CD14-positive monocyte (primary cell): ENCODE results near the gene PAM16. TPM values are rescaled to one million over a fixed set of nuclear protein-coding genes. Genes with fewer than 3 reads are reported as not detected.
"Not testable (repeated sequence)": the region's sequence is repeated elsewhere in the genome, so short reads cannot be mapped to it uniquely, and the experiment has no call there.

Experiments used
- DNase-seq, 3 donors: peaks; one replicate each; pipeline ENCODE4 v3.0.0-alpha.2; 2011 to 2022
- H2AFZ ChIP-seq: 2 replicates; pipeline ENCODE4 v1.6.0; 2012; ENCODE audit warnings: mild to moderate bottlenecking, low read depth, low read length, inconsistent platforms; ENCODE audit not compliant: insufficient read depth, poor library complexity, severe bottlenecking
- H3K27ac ChIP-seq, 2 donors: 1 replicate in 1 of 2; 2 replicates in 1 of 2; pipeline ENCODE4 v1.5.1; 2012 to 2013; ENCODE audit warnings: low read length in 2 of 2, control low read depth in 1 of 2, inconsistent platforms in 1 of 2, low read depth in 1 of 2, mild to moderate bottlenecking in 1 of 2
- H3K27me3 ChIP-seq, 2 donors: one replicate each; pipeline versions ENCODE4 v1.6.0 to v1.6.1; 2011 to 2013; ENCODE audit warnings: low read length in 2 of 2; ENCODE audit not compliant: control insufficient read depth in 2 of 2, insufficient read depth in 2 of 2
- H3K36me3 ChIP-seq, 2 donors: replicated peaks in 1 of 2; 1 replicate in 1 of 2; 2 replicates in 1 of 2; pipeline versions ENCODE4 v1.5.1 to v1.6.1; 2012 to 2013; ENCODE audit warnings: low read length in 2 of 2, control low read depth in 1 of 2, inconsistent platforms in 1 of 2, mild to moderate bottlenecking in 1 of 2; ENCODE audit not compliant: insufficient read depth in 2 of 2, control insufficient read depth in 1 of 2
- H3K4me1 ChIP-seq, 2 donors: 1 replicate in 1 of 2; 2 replicates in 1 of 2; pipeline versions ENCODE4 v1.5.1 to v1.6.1; 2012 to 2013; ENCODE audit warnings: low read length in 2 of 2, control low read depth in 1 of 2, inconsistent platforms in 1 of 2, mild to moderate bottlenecking in 1 of 2, moderate library complexity in 1 of 2; ENCODE audit not compliant: insufficient read depth in 2 of 2, control insufficient read depth in 1 of 2
- H3K4me2 ChIP-seq: replicated peaks from 2 replicates; pipeline ENCODE3; 2012; ENCODE audit warnings: low read length, moderate library complexity, mild to moderate bottlenecking; ENCODE audit not compliant: poor library complexity, severe bottlenecking; ENCODE audit errors: extremely low read depth
- H3K4me3 ChIP-seq, 3 experiments: fragments of 200-600 bp in 1 of 3; sonication (generic) in 1 of 3; replicated peaks in 1 of 3; 1 replicate in 2 of 3; 2 replicates in 1 of 3; pipeline ENCODE4 v1.5.1; 2011 to 2013; ENCODE audit warnings: low read length in 3 of 3, mild to moderate bottlenecking in 3 of 3, control low read depth in 2 of 3, low read depth in 2 of 3, inconsistent platforms in 1 of 3, moderate library complexity in 1 of 3
- H3K79me2 ChIP-seq: 2 replicates; pipeline ENCODE4 v1.6.0; 2012; ENCODE audit warnings: mild to moderate bottlenecking, control low read depth, inconsistent platforms, low read length, moderate library complexity; ENCODE audit not compliant: insufficient read depth
- H3K9ac ChIP-seq: 2 replicates; pipeline ENCODE4 v1.6.0; 2017; ENCODE audit warnings: low read length, mild to moderate bottlenecking; ENCODE audit not compliant: insufficient read depth, poor library complexity, severe bottlenecking
- H3K9me3 ChIP-seq, 2 donors: replicated peaks in 1 of 2; 1 replicate in 1 of 2; 2 replicates in 1 of 2; pipeline versions ENCODE4 v1.5.1 to v1.6.1; 2012 to 2013; ENCODE audit warnings: low read length in 2 of 2, control low read depth in 1 of 2; ENCODE audit not compliant: control insufficient read depth in 1 of 2, insufficient read depth in 1 of 2
- H4K20me1 ChIP-seq: 2 replicates; pipeline ENCODE4 v1.6.0; 2012; ENCODE audit warnings: mild to moderate bottlenecking, low read length, control low read depth, moderate library complexity; ENCODE audit not compliant: insufficient read depth
- H3K27ac Mint-ChIP-seq, 7 donors: one replicate each; pipeline ENCODE4 v1.8.0; 2020; ENCODE audit warnings: mild to moderate bottlenecking in 7 of 7, mixed read lengths in 7 of 7, moderate library complexity in 6 of 7, inconsistent platforms in 2 of 7
- H3K27me3 Mint-ChIP-seq, 3 donors: one replicate each; pipeline ENCODE4 v1.8.0; 2021 to 2022; ENCODE audit warnings: low read depth in 3 of 3, mild to moderate bottlenecking in 3 of 3, mixed read lengths in 3 of 3, moderate library complexity in 3 of 3, inconsistent platforms in 1 of 3
- H3K36me3 Mint-ChIP-seq, 2 donors: one replicate each; pipeline ENCODE4 v1.8.0; 2020; ENCODE audit warnings: mixed read lengths in 2 of 2, inconsistent platforms in 1 of 2, mild to moderate bottlenecking in 1 of 2
- H3K4me1 Mint-ChIP-seq: one replicate; pipeline ENCODE4 v1.8.0; 2020; ENCODE audit warnings: mild to moderate bottlenecking, mixed read lengths
- H3K4me3 Mint-ChIP-seq, 2 donors: one replicate each; pipeline ENCODE4 v1.8.0; 2020; ENCODE audit warnings: mild to moderate bottlenecking in 2 of 2, mixed read lengths in 2 of 2, moderate library complexity in 1 of 2
- H3K9me3 Mint-ChIP-seq, 7 donors: one replicate each; pipeline ENCODE4 v1.8.0; 2020 to 2022; ENCODE audit warnings: mixed read lengths in 7 of 7, mild to moderate bottlenecking in 6 of 7, moderate library complexity in 6 of 7, inconsistent platforms in 2 of 7
- CTCF ChIP-seq: fragments of 200-600 bp; IDR thresholded peaks from one replicate; pipeline ENCODE4 v1.8.0; 2022; ENCODE audit warnings: antibody characterized with exemption, mild to moderate bottlenecking
- WGBS: methylation state at CpG from one replicate; pipeline ENCODE4 v1.1.5; 2013; ENCODE audit warnings: missing lambda C conversion rate; ENCODE audit not compliant: insufficient coverage; 5-methylcytosine and 5-hydroxymethylcytosine counted together
- intact Hi-C, 2 donors: fragments of 100-400 bp; cut with micrococcal nuclease; formaldehyde crosslinking; loops; one replicate each; pipeline versions ENCODE4 v1.15.0 to v1.15.1; 2023
- polyA plus RNA-seq, 3 donors: library from polyadenylated mRNA; depleted of rRNA in 1 of 3; unstranded in 2 of 3; stranded (reverse) in 1 of 3; fragments of 300-500 nt in 2 of 3; fragments of >200 nt in 1 of 3; fragmentation: Illumina TruSeq in 2 of 3; gene quantifications; 1 replicate in 2 of 3; 2 replicates in 1 of 3; pipeline ENCODE4 v1.2.3, GENCODE V29; 2012 to 2021

Gene PAM16
- polyA plus RNA-seq, 3 donors = 34.3 to 37.6 (median 34.7) TPM

GRCh38 chr16:4344983-4345835 is 5.9 kb downstream of the PAM16 start:
- no peak for TF ChIP-seq CTCF
- H3K27ac Mint-ChIP-seq = peak overlapping the region; percentile 85 to 95 (median 93)

GRCh38 chr16:4344300-4344982 is 6.7 kb downstream of the PAM16 start:
- H3K27me3 Mint-ChIP-seq, H3K27me3 ChIP-seq, H2AFZ ChIP-seq, H3K4me3 ChIP-seq, H3K4me2 ChIP-seq, H3K9me3 Mint-ChIP-seq, H3K9me3 ChIP-seq, intact Hi-C loops, DNase-seq: not testable (repeated sequence)
- WGBS = 64% methylated on average over 4 of the region's 10 CpGs
- peaks cover 27 to 42% of the 10 kb centered on the region in 2 donors for H3K36me3 Mint-ChIP-seq
- peak overlapping the region in 1 of 2 donors; percentile 27 for H3K4me3 Mint-ChIP-seq
- H3K36me3 ChIP-seq = peaks cover 36% of the 10 kb centered on the region in 2 donors
- peak overlapping the region; percentile 55 to 77 for H3K27ac ChIP-seq
- peaks cover 41 to 48% of the 10 kb centered on the region in 2 donors for H3K4me1 ChIP-seq
- H3K4me1 Mint-ChIP-seq = peaks cover 42% of the 10 kb centered on the region
- peak overlapping the region in 5 of 7 donors; percentile 12 to 95 (median 86) for H3K27ac Mint-ChIP-seq
- peaks cover 54% of the 10 kb centered on the region for H3K79me2 ChIP-seq
- H3K9ac ChIP-seq = peak overlapping the region; percentile 15
- peaks cover 66% of the 10 kb centered on the region for H4K20me1 ChIP-seq

More at GRCh38 chr16:4344983-4345835, 5.9 kb downstream of the PAM16 start:
- H3K9me3 ChIP-seq = no peaks in the 10 kb centered on the region
- H3K79me2 ChIP-seq = peaks cover 62% of the 10 kb centered on the region
- H3K4me1 ChIP-seq = peaks cover 48 to 55% of the 10 kb centered on the region in 2 donors
- 90% methylated on average over 22 of the region's 26 CpGs for WGBS
- Mint-ChIP-seq H3K4me1 (peaks cover 48% of the 10 kb centered on the region), H3K36me3 (peaks cover 23 to 35% of the 10 kb centered on the region in 2 donors), H3K9me3 (peaks cover 0 to 5% (median 0%) of the 10 kb centered on the region in 7 donors), H3K4me3 (peak overlapping the region; percentile 27 to 30), H3K27me3 (peaks cover 0 to 2% (median 0%) of the 10 kb centered on the region in 3 donors)
- intact Hi-C loops = no loop called here
- peak overlapping the region; percentile 55 to 77 for H3K27ac ChIP-seq
- H3K27me3 ChIP-seq = no peaks in the 10 kb centered on the region
- H3K9ac ChIP-seq = peak overlapping the region; percentile 15
- H4K20me1 ChIP-seq = peaks cover 70% of the 10 kb centered on the region
- H3K36me3 ChIP-seq = peaks cover 28 to 29% of the 10 kb centered on the region in 2 donors
- no peak for DNase-seq
- peak overlapping the region in 1 of 3 experiments; percentile 43 for H3K4me3 ChIP-seq
- H3K4me2 ChIP-seq = peak overlapping the region; percentile 55
- H2AFZ ChIP-seq = no peak overlapping the region
